ENCODE measurements around the gene HEXA.

HEXA gene

DNA sequence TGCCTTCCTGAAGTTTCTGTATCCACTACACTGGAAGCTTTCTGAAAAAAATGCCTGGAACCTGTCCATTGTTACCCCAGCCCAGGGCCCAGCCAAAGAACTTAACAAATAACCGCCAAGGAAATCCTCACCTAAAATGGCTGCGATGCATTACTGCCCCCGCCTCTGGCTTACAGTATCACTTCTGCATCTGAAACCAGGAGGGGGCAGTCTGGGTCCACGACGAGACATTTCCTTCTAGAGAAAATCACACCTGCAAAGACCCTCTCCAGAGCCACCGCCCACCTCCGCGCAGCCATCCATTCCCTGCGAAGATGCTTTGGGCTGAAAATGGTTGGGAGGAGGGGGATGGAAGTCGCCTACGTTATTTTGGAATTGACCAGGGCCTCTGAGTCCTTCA lies 33.4 kb downstream of the HEXA start:
- Histone ChIP-seq H3K27me3 (replicated peaks; ENCODE audit: control insufficient read depth, insufficient read depth, low read length) (no peaks in the 10 kb centered on the region), H3K36me3 (ENCODE audit: control insufficient read depth, insufficient read depth, low read length) (peaks cover 26% of the 10 kb centered on the region), H3K4me3 (replicated peaks; ENCODE audit: low read depth, low read length) (no peak overlapping the region)
- TF ChIP-seq, protein P1, sequence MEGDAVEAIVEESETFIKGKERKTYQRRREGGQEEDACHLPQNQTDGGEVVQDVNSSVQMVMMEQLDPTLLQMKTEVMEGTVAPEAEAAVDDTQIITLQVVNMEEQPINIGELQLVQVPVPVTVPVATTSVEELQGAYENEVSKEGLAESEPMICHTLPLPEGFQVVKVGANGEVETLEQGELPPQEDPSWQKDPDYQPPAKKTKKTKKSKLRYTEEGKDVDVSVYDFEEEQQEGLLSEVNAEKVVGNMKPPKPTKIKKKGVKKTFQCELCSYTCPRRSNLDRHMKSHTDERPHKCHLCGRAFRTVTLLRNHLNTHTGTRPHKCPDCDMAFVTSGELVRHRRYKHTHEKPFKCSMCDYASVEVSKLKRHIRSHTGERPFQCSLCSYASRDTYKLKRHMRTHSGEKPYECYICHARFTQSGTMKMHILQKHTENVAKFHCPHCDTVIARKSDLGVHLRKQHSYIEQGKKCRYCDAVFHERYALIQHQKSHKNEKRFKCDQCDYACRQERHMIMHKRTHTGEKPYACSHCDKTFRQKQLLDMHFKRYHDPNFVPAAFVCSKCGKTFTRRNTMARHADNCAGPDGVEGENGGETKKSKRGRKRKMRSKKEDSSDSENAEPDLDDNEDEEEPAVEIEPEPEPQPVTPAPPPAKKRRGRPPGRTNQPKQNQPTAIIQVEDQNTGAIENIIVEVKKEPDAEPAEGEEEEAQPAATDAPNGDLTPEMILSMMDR (IDR thresholded peaks at IDR 0.05; ENCODE audit: insufficient read depth, low read length, poor library complexity, severe bottlenecking), result peak; percentile 50
- no peak for DNase-seq (ENCODE audit: extremely low read depth, insufficient read length)

DNA sequence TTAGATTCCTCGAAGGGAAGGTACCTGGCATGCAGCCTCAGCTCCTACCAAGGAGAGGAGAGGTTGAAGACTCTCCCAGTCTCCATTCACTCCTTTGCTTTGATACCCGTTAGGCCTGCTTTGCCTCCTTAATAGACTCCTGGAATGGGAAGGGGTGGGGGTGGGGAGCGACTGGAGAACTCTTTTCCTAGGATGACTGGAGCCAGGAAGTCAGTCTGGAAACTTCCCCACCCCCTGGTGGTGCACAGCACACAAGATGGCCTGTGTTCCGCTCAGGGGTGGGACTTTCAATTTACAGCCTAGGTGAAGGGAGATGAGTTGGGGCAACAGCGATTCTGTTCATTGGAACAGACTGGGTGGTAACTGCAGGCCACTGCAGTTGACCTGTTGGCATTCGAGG lies 34.5 kb downstream of the HEXA start:
- Histone ChIP-seq H3K27me3 (replicated peaks; ENCODE audit: control insufficient read depth, insufficient read depth, low read length) (no peaks in the 10 kb centered on the region), H3K36me3 (ENCODE audit: control insufficient read depth, insufficient read depth, low read length) (peaks cover 19% of the 10 kb centered on the region), H3K4me3 (replicated peaks; ENCODE audit: low read depth, low read length) (no peak overlapping the region)
- no peak for DNase-seq (ENCODE audit: extremely low read depth, insufficient read length)
- TF ChIP-seq, protein P1 (IDR thresholded peaks at IDR 0.05; ENCODE audit: insufficient read depth, low read length, poor library complexity, severe bottlenecking), result peak; percentile 26

DNA sequence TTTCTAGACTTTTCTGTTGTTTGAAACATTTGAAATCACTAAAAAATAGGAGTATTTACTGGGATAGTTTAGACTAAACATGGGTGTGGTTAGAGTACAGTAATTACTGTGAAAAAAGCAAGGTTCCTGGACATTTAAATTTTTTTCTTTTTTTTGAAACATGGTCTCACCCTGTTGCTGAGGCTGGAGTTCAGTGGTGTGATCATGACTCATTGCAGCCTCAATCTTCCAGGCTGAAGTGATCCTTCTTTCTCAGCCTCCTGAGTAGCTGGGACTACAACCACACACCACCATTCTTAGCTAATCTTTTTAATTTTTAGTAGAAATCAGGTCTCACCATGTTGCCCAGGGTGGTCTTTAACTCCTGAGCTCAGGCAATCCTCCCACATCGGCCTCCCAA lies 35.4 kb downstream of the HEXA start:
- TF ChIP-seq, protein P1 (IDR thresholded peaks at IDR 0.05; ENCODE audit: insufficient read depth, low read length, poor library complexity, severe bottlenecking), result no peak
- no peak overlapping the region for H3K4me3 ChIP-seq (replicated peaks; ENCODE audit: low read depth, low read length)
- peaks cover 10% of the 10 kb centered on the region for H3K36me3 ChIP-seq (ENCODE audit: control insufficient read depth, insufficient read depth, low read length)
- DNase-seq (ENCODE audit: extremely low read depth, insufficient read length), result no peak
- H3K27me3 ChIP-seq (replicated peaks; ENCODE audit: control insufficient read depth, insufficient read depth, low read length), result no peaks in the 10 kb centered on the region

DNA sequence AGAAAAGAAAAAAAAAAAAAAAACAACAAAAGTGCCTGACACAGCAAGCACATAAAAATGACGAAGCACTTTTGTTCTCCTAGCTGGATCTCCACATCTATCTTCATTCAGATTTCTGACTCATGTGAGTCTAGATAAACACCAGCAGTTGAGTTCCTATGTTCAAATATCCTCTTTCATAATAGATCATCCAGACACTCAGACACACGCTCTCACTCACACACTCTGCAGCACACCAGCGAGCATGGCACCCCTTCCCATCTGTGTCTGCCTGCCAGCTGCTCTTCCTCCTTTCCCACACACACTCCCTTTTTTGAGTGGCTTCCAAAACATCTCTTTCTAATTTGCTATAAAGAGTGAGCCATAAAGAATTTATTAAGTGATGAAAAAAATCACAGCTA lies 36.0 kb downstream of the HEXA start:
- H3K36me3 ChIP-seq (ENCODE audit: control insufficient read depth, insufficient read depth, low read length), result peaks cover 8% of the 10 kb centered on the region
- H3K27me3 ChIP-seq (replicated peaks; ENCODE audit: control insufficient read depth, insufficient read depth, low read length), result no peaks in the 10 kb centered on the region
- no peak for DNase-seq (ENCODE audit: extremely low read depth, insufficient read length)
- no peak overlapping the region for H3K4me3 ChIP-seq (replicated peaks; ENCODE audit: low read depth, low read length)
- TF ChIP-seq, protein P1 (IDR thresholded peaks at IDR 0.05; ENCODE audit: insufficient read depth, low read length, poor library complexity, severe bottlenecking), result no peak

DNA sequence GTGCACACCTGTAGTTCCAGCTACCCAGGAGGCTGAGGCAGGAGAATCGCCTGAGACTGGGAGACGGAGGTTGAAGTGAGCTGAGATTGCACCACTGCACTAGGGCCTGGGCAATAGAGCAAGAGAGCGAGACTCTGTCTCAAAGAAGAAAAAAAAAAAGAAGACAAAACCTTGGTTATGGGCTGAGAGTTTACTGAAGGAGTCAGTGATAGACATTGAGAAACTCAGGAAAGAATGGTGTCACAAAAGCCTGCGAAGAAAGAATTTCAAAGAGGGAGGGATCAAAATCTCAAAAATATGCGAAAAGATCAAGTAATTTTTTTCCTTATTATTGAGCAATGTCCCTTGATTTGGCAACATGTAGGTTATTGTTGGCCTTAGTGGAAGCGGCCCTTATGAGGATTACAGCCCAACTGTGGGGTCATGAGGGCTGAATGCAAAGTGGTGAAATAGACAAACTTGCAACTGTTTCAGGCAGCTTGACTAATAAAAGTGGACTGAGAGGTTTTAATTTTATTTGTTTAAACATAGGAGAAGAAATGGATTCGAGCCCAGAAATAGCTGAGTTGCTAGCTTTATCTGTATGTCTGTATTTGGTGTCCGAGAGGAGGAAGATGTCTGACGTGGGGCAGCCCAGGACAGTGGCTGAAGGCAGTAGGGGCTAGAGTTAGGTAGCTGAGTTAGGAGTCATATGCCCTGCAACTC lies 37.0 kb downstream of the HEXA start:
- no peaks in the 10 kb centered on the region; the same call in 1 of the 2 replicates for H3K36me3 ChIP-seq (ENCODE audit: control insufficient read depth, insufficient read depth, low read length)
- TF ChIP-seq, protein P1 (IDR thresholded peaks at IDR 0.05; ENCODE audit: insufficient read depth, low read length, poor library complexity, severe bottlenecking), result no peak
- no peak overlapping the region for H3K4me3 ChIP-seq (replicated peaks; ENCODE audit: low read depth, low read length)
- no peaks in the 10 kb centered on the region for H3K27me3 ChIP-seq (replicated peaks; ENCODE audit: control insufficient read depth, insufficient read depth, low read length)
- DNase-seq (ENCODE audit: extremely low read depth, insufficient read length), result no peak

DNA sequence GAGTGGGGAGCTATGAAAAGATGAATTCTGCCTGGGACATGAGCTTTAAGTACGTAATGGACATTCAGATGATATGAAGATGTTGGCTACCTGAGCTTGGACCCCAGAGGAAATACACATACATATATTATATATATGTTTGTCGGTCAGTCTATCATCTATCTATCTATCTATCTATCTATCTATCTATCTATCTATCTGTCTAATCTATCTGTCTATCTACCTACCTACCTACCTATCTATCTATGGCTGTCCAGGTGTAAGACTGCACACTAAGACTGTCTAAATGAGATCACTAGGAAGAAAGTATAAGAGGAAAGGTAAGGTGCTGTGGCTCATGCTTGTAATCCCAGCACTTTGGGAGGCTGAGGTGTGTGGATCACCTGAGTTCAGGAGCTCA lies 37.7 kb downstream of the HEXA start:
- Histone ChIP-seq H3K36me3 (ENCODE audit: control insufficient read depth, insufficient read depth, low read length) (no peaks in the 10 kb centered on the region; the same call in 1 of the 2 replicates), H3K4me3 (replicated peaks; ENCODE audit: low read depth, low read length) (no peak overlapping the region), H3K27me3 (replicated peaks; ENCODE audit: control insufficient read depth, insufficient read depth, low read length) (no peaks in the 10 kb centered on the region)
- TF ChIP-seq, protein P1 (IDR thresholded peaks at IDR 0.05; ENCODE audit: insufficient read depth, low read length, poor library complexity, severe bottlenecking), result no peak
- no peak for DNase-seq (ENCODE audit: extremely low read depth, insufficient read length)

Measured in GM06990 (cell line).